Hepatic stellate cell (primary cell): ENCODE data around the gene LRMDA.
A peak's percentile ranks its signal among the peaks of the same experiment; 100 is the strongest.

ENCODE experiments used
- DNase-seq: peaks from one replicate; pipeline ENCODE4 v3.0.0; 2011; ENCODE audit warnings: low spot score

Gene LRMDA

GRCh38 chr10:76086761-76087639 is 655.6 kb downstream of the LRMDA start:
- peak; percentile 42 for DNase-seq

DNA sequence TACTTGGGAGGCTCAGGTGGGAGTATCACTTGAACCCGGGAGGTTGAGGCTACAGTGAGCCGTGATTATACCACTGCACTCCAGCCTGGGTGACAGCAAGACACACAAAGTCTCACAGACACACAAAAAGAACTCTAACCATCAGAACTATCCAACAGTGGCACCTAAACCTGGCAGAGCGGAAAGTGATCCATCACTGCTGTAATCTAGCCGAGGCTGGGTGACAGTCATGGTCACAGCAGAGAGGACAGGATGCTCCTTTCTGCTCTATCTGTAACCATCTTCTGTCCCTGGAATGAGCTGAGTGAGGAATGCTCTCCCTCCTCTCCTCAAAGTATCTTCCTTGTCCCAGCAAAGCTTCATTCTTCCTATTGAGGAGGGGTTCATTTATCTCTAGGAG is 656.6 kb downstream of the LRMDA start:
- DNase-seq, result no peak

DNA sequence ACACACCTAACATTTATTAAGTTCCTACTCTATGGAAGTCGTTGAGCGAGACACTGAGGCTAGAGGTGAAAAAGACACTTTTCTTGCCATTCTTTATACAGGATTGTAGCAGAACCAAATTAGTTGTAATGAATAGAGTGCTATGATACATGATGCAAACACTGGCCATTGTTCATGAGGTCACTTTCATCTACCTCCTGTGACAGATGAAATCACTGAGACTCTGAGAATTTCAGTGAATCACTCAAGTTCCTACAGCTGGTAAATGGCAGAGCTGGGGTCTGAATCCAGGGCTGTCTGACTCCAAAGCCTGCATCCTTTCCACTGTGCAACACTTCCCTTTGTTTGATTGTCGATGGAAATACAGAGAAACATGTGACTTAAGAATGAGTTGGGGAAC is 657.6 kb downstream of the LRMDA start:
- DNase-seq, result no peak

- DNase-seq, result no peak
Observed at GRCh38 chr10:76089556-76090180, 658.2 kb downstream of the LRMDA start.

GRCh38 chr10:76091926-76092325 is 660.5 kb downstream of the LRMDA start:
- DNase-seq, result no peak

GRCh38 chr10:76106611-76107010 is 675.2 kb downstream of the LRMDA start:
- no peak for DNase-seq

DNA sequence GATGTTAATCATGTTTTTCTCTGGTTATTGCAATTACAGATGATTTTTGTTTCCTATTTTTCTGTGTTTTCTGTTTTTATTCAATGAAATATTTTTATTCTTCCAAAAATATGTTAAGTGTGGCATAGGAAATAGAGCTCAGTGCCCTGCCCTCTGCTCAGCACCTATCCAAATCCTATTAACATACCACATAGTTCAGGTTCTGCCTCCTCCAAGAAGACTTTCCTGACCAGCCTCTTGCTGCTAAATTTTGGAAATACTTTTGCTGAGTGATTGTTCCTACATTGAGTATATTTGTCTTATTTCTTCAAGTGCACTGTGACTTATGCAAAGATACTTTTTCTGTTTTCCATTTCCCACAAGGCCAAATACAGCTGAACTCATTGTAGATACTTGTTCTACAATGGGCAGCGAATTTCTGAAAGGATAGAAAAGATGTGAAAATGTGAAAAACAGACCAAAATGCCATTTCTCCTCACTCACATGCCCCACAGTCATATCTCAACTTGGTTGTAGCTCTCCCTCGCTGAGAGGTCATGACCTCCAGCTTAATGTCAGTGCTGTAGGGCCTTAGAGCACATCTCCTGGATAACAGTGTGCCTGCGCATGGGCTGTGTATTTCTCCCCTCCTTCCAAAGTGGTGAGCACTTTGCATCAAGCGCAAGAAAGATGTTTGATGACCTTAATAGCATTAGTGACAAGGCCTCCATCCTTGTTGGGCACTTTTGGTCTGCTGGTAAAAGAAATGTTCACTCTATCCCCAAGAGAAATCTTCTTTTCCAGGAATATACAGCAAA is 677.3 kb downstream of the LRMDA start:
- DNase-seq, result no peak

- no peak for DNase-seq
Observed at GRCh38 chr10:76111404-76111803, 680.0 kb downstream of the LRMDA start.

GRCh38 chr10:76111986-76112825 is 680.8 kb downstream of the LRMDA start:
- DNase-seq, result no peak

- DNase-seq, result no peak
Observed at GRCh38 chr10:76112826-76113150, 681.4 kb downstream of the LRMDA start.

DNA sequence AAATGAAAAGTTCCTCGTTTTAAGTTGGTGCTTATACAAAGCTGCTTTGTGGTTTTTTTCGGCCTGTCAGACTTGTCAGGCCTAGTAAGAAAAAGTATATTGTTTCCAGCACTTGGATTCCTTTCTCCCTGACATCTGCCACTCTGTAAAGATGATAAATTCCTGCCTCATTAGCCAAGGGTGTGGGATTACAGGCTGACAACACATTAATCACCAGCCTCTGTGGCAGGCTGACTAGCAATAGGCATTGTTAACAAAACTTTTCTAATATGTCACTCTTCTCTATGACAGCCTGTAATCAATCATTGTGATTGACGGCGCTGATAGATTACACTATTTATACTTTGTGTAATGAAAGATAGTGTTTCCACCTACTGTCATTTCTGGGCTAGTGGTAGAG is 682.5 kb downstream of the LRMDA start:
- DNase-seq, result no peak

DNA sequence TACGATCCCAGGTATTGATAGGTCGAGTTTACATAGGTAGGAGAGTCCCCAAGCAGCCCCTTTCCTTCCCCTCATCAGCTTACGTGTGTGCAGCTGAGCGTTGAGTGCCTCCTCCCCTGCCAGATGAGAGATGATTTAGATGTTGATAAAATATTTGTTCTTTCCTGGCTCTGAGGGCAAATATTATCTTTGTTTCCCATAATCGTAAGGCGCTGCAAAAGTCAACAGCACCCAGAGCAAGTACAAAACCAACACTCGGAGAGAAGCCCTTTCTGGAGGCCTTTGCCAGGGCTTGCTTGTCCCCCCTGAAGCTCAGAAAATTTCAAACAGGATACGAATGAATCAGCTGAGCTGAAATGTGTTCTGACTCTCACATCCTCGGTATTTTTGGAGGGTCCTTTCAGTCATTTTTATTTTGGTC is 683.2 kb downstream of the LRMDA start:
- DNase-seq, result no peak

DNA sequence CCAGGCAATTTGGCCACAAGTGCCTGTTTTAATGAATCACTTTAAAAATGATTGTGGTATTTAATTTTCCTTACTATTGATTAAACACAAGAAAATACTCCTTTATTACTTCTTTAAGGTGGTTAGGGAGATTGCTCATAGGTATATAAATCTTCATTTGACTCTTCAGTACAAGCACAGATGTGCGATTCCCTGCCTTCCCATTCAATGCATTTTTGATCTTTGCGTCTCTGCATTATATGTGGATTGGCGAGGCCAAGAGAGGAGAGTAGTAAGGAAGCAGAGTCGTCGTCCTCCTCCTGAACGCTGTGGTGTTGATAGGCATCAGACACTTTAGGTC is 683.7 kb downstream of the LRMDA start:
- DNase-seq, result no peak

DNA sequence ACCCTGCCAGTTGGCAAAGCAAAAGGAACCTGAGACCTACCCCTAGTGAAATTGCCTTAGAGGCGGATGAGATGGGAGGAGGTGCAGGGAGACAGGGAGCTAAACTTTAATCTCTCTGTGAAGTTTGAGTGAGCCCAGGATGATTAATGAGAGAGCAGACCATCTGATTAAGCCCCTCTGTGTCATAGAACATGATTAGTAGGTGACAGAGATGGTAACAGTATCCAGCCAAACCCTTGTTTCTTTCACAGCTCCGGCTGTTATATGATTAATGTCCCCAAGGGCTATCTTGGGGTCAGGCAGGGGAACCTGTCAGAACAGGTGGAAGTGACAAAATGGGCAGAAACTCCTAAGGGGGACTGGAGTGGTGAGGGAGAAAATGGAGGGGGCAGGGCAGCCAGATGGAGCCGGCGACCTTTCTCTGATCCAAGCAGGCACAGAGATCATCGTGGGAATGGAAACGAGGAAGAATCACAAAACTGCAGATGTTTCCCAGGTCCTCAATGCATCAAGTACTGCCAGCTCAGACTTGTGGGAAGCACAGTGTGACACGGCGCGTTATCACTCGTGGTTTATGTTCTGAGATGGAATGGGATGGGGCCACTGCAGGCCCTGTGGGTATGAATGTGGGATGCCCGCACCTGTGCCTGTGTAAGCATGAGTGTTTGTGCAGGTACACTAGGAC is 684.2 kb downstream of the LRMDA start:
- no peak for DNase-seq

DNA sequence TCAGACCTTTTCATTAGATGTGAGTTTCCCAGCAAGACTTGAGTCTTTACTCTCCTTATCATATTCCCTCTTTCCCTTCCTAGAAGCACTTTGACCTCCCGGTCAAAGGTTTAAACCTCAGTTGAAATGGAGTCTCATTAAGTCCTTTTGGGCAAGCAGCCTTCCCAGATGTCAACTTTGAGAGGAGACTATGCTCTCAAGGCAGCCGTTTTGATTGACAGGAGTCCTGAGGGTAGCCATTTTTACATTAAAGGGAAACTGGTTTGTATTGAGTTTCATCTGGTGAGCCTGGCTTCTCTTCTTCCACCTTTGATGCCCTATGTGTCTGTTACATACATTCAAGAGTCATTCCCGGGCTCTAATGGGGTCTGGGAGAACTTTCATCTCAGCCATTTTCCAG is 685.1 kb downstream of the LRMDA start:
- DNase-seq, result no peak

- no peak for DNase-seq
Observed at GRCh38 chr10:76117949-76118348, 686.5 kb downstream of the LRMDA start.

- DNase-seq, result no peak
Observed at GRCh38 chr10:76119036-76119435, 687.6 kb downstream of the LRMDA start.

GRCh38 chr10:76119515-76119914 is 688.1 kb downstream of the LRMDA start:
- peak; percentile 35 for DNase-seq

DNA sequence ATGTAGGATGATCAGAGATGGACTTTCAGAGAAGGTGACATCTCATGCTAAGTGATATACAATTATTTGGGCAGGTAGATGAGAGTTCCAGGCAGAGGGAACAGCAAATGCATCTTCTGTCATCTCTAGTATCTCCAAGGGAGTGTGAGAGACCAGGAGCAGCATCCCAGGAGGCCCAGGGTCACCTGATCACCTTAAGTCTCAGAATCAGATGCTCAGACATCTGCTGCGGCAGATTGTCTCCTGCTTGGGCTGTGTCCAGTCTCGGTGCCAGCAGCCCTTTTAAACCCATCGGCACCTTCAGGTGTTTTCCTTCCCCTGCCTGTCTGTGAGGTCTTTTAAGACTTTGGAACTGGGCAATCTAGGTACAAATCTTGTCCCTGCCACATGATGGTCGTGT is 690.6 kb downstream of the LRMDA start:
- DNase-seq, result no peak

DNA sequence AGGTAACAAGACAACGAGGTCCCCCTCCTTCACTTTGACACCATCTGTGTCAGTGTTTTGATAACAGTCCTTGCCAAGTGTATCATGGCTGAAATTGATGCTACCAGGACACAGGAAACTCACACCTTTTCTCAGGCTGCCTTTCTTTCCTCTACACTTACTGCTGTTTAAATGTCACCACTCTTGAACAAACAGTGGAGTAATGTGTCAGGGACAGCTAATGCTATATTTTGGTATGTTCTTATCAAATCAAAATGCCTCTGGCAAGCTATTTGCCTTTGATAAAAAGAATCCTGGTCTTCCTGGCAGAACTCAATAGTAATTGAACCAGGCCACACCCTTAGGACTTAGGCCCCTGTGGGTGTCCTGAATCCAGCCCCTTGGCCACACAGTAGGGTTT is 692.9 kb downstream of the LRMDA start:
- no peak for DNase-seq

DNA sequence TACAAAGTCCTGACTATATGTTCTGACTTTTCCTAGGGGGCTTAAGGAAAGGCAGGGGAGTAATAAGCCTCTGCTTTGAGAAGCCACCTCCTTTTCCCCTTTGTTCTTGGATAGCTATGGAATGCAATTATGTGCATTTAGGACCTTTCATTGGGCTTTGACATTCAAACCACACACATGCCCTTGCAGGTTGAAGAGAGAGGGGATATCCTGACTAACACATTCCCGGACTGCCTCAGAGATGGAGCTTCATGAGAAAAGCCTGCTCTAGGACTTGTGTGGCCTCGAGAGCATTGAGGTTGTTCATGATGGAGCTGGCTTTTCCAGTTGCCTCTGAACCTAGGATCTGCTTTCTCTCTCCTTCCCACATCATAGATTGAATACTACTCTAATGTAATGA is 694.5 kb downstream of the LRMDA start:
- no peak for DNase-seq
